Effector memory CD4-positive, alpha-beta T cell (primary cell): ENCODE measurements around the gene HBA2.
"Not testable (repeated sequence)": the region's sequence is repeated elsewhere in the genome, so short reads cannot be mapped to it uniquely, and the experiment has no call there.

Experiments used
- DNase-seq, 3 donors: peaks; one replicate each; pipeline ENCODE4 v3.0.0-alpha.2; 2020
- H3K27ac ChIP-seq: 2 replicates; pipeline ENCODE4 v1.7.0; 2013; ENCODE audit warnings: mild to moderate bottlenecking, low read length, moderate library complexity; ENCODE audit not compliant: insufficient read depth, poor library complexity, severe bottlenecking
- H3K27me3 ChIP-seq: replicated peaks from 2 replicates; pipeline ENCODE4 v1.7.0; 2013; ENCODE audit warnings: mild to moderate bottlenecking, low read length; ENCODE audit not compliant: insufficient read depth, control insufficient read depth, poor library complexity, severe bottlenecking
- H3K36me3 ChIP-seq: 2 replicates; pipeline ENCODE4 v1.7.0; 2013; ENCODE audit warnings: mild to moderate bottlenecking, low read length, moderate library complexity; ENCODE audit not compliant: control insufficient read depth, insufficient read depth
- H3K4me1 ChIP-seq: 2 replicates; pipeline ENCODE4 v1.7.0; 2013; ENCODE audit warnings: low read length, mild to moderate bottlenecking; ENCODE audit not compliant: control insufficient read depth, insufficient read depth, poor library complexity, severe bottlenecking
- H3K4me3 ChIP-seq: 2 replicates; pipeline ENCODE4 v1.7.0; 2013; ENCODE audit warnings: low read length, low read depth, mild to moderate bottlenecking; ENCODE audit not compliant: insufficient read depth, poor library complexity, severe bottlenecking
- H3K9me3 ChIP-seq: 2 replicates; pipeline ENCODE4 v1.7.0; 2013; ENCODE audit warnings: mild to moderate bottlenecking, low read length, moderate library complexity; ENCODE audit not compliant: control insufficient read depth

Gene HBA2

DNA sequence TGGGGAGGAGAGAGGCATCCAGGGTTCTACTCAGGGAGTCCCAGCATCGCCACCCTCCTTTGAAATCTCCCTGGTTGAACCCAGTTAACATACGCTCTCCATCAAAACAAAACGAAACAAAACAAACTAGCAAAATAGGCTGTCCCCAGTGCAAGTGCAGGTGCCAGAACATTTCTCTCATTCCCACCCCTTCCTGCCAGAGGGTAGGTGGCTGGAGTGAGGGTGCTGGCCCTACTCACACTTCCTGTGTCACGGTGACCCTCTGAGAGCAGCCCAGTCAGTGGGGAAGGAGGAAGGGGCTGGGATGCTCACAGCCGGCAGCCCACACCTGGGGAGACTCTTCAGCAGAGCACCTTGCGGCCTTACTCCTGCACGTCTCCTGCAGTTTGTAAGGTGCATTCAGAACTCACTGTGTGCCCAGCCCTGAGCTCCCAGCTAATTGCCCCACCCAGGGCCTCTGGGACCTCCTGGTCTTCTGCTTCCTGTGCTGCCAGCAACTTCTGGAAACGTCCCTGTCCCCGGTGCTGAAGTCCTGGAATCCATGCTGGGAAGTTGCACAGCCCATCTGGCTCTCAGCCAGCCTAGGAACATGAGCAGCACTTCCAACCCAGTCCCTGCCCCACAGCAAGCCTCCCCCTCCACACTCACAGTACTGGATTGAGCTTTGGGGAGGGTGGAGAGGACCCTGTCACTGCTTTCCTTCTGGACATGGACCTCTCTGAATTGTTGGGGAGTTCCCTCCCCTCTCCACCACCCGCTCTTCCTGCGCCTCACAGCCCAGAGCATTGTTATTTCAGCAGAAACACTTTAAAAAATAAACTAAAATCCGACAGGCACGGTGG is 1.5 kb downstream of the HBA2 start:
- not testable (repeated sequence) for H3K4me1 ChIP-seq, H3K36me3 ChIP-seq, H3K9me3 ChIP-seq, H3K27ac ChIP-seq, DNase-seq, H3K4me3 ChIP-seq
- peaks cover 34% of the 10 kb centered on the region for H3K27me3 ChIP-seq

DNA sequence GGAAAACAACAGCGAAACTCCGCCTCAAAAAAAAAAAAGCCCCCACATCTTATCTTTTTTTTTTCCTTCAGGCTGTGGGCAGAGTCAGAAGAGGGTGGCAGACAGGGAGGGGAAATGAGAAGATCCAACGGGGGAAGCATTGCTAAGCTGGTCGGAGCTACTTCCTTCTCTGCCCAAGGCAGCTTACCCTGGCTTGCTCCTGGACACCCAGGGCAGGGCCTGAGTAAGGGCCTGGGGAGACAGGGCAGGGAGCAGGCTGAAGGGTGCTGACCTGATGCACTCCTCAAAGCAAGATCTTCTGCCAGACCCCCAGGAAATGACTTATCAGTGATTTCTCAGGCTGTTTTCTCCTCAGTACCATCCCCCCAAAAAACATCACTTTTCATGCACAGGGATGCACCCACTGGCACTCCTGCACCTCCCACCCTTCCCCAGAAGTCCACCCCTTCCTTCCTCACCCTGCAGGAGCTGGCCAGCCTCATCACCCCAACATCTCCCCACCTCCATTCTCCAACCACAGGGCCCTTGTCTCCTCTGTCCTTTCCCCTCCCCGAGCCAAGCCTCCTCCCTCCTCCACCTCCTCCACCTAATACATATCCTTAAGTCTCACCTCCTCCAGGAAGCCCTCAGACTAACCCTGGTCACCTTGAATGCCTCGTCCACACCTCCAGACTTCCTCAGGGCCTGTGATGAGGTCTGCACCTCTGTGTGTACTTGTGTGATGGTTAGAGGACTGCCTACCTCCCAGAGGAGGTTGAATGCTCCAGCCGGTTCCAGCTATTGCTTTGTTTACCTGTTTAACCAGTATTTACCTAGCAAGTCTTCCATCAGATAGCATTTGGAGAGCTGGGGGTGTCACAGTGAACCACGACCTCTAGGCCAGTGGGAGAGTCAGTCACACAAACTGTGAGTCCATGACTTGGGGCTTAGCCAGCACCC is 2.6 kb downstream of the HBA2 start:
- Histone ChIP-seq H3K36me3 (no peaks in the 10 kb centered on the region), H3K27me3 (peaks cover 45% of the 10 kb centered on the region), H3K27ac (no peak overlapping the region), H3K4me3 (no peak overlapping the region), H3K9me3 (no peaks in the 10 kb centered on the region), H3K4me1 (no peaks in the 10 kb centered on the region)
- no peak for DNase-seq

DNA sequence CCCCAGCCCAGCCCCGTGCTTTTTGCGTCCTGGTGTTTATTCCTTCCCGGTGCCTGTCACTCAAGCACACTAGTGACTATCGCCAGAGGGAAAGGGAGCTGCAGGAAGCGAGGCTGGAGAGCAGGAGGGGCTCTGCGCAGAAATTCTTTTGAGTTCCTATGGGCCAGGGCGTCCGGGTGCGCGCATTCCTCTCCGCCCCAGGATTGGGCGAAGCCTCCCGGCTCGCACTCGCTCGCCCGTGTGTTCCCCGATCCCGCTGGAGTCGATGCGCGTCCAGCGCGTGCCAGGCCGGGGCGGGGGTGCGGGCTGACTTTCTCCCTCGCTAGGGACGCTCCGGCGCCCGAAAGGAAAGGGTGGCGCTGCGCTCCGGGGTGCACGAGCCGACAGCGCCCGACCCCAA is 3.3 kb downstream of the HBA2 start:
- not testable (repeated sequence) for H3K4me3 ChIP-seq, H3K9me3 ChIP-seq, H3K36me3 ChIP-seq, H3K4me1 ChIP-seq, DNase-seq, H3K27ac ChIP-seq
- peaks cover 41% of the 10 kb centered on the region for H3K27me3 ChIP-seq

DNA sequence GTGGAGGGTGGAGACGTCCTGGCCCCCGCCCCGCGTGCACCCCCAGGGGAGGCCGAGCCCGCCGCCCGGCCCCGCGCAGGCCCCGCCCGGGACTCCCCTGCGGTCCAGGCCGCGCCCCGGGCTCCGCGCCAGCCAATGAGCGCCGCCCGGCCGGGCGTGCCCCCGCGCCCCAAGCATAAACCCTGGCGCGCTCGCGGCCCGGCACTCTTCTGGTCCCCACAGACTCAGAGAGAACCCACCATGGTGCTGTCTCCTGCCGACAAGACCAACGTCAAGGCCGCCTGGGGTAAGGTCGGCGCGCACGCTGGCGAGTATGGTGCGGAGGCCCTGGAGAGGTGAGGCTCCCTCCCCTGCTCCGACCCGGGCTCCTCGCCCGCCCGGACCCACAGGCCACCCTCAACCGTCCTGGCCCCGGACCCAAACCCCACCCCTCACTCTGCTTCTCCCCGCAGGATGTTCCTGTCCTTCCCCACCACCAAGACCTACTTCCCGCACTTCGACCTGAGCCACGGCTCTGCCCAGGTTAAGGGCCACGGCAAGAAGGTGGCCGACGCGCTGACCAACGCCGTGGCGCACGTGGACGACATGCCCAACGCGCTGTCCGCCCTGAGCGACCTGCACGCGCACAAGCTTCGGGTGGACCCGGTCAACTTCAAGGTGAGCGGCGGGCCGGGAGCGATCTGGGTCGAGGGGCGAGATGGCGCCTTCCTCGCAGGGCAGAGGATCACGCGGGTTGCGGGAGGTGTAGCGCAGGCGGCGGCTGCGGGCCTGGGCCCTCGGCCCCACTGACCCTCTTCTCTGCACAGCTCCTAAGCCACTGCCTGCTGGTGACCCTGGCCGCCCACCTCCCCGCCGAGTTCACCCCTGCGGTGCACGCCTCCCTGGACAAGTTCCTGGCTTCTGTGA is 4.1 kb downstream of the HBA2 start, which contains the start of gene HBA1:
TSS of gene HBA1 (plus strand) at position 204 of the 906 bp plus-strand sequence. CDS start at position 241, 37 bp downstream.
- H3K36me3 ChIP-seq, DNase-seq, H3K27ac ChIP-seq, H3K9me3 ChIP-seq, H3K4me1 ChIP-seq, H3K4me3 ChIP-seq: not testable (repeated sequence)
- peaks cover 41% of the 10 kb centered on the region for H3K27me3 ChIP-seq

DNA sequence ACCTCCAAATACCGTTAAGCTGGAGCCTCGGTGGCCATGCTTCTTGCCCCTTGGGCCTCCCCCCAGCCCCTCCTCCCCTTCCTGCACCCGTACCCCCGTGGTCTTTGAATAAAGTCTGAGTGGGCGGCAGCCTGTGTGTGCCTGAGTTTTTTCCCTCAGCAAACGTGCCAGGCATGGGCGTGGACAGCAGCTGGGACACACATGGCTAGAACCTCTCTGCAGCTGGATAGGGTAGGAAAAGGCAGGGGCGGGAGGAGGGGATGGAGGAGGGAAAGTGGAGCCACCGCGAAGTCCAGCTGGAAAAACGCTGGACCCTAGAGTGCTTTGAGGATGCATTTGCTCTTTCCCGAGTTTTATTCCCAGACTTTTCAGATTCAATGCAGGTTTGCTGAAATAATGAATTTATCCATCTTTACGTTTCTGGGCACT is 4.7 kb downstream of the HBA2 start:
- Histone ChIP-seq H3K4me1 (peaks cover 10% of the 10 kb centered on the region), H3K9me3 (no peaks in the 10 kb centered on the region), H3K27ac (no peak overlapping the region), H3K27me3 (peaks cover 41% of the 10 kb centered on the region), H3K4me3 (no peak overlapping the region), H3K36me3 (no peaks in the 10 kb centered on the region)
- DNase-seq = no peak

DNA sequence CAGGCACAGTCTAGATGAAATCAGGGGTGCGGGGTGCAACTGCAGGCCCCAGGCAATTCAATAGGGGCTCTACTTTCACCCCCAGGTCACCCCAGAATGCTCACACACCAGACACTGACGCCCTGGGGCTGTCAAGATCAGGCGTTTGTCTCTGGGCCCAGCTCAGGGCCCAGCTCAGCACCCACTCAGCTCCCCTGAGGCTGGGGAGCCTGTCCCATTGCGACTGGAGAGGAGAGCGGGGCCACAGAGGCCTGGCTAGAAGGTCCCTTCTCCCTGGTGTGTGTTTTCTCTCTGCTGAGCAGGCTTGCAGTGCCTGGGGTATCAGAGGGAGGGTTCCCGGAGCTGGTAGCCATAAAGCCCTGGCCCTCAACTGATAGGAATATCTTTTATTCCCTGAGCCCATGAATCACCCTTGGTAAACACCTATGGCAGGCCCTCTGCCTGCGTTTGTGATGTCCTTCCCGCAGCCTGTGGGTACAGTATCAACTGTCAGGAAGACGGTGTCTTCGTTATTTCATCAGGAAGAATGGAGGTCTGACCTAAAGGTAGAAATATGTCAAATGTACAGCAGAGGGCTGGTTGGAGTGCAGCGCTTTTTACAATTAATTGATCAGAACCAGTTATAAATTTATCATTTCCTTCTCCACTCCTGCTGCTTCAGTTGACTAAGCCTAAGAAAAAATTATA is 5.4 kb downstream of the HBA2 start:
- H3K4me3 ChIP-seq = no peak overlapping the region
- no peak for DNase-seq
- H3K9me3 ChIP-seq = no peaks in the 10 kb centered on the region
- peaks cover 10% of the 10 kb centered on the region for H3K4me1 ChIP-seq
- H3K36me3 ChIP-seq = no peaks in the 10 kb centered on the region
- no peak overlapping the region for H3K27ac ChIP-seq
- H3K27me3 ChIP-seq = peaks cover 41% of the 10 kb centered on the region

DNA sequence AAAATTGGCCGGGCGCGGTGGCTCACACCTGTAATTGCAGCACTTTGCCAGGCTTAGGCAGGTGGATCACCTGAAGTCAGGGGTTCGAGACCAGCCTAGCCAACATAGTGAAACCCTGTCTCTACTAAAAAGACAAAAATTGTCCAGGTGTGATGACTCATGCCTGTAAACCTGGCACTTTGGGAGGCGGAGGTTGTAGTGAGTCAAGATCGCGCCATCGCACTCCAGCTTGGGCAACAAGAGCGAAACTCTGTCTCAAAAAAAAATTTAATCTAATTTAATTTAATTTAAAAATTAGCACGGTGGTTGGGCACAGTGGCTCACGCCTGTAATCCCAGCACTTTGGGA is 6.0 kb downstream of the HBA2 start:
- Histone ChIP-seq H3K4me3 (no peak overlapping the region), H3K4me1 (peaks cover 10% of the 10 kb centered on the region), H3K9me3 (no peaks in the 10 kb centered on the region), H3K27me3 (peaks cover 41% of the 10 kb centered on the region), H3K27ac (no peak overlapping the region), H3K36me3 (no peaks in the 10 kb centered on the region)
- DNase-seq = no peak

DNA sequence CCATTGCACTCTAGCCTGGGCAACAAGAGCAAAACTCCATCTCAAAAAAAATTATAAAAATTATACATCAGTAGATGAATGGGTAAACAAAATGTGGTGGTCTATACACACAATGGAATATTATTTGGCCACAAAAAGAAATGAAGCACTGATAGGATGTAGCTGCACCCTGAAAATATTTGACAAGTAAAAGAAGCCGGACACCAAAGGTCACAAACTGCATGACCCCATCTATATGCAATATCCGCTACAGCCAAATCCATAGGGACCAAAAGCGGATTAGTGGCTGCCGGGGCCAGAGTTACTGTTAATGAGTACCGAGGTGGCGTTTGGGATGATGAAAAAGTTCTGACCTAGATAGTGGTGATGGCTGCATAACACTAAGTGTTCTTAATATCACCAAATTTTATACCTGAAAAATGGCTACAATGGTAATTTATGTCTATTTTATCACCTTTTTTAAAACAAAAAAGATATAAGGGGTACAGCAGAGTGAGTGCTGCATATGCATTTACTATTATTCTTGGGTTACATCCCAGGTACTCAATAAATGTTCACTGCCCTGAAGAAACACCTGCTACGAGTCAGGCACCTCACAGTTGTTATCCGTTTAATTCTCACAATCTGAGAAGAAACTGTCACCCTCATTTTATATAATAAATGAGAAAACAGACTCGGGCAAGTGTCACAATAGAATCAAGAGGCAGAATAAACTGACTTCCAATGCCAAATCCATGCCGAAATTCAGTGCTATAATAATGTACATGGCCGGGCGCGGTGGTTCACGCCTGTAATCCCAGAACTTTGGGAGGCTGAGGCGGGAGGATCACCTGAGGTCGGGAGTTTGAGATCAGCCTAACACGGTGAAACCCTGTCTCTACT is 6.8 kb downstream of the HBA2 start:
- H3K9me3 ChIP-seq = no peaks in the 10 kb centered on the region
- H3K27me3 ChIP-seq = peaks cover 39% of the 10 kb centered on the region
- no peaks in the 10 kb centered on the region for H3K36me3 ChIP-seq
- H3K27ac ChIP-seq = no peak overlapping the region
- no peak overlapping the region for H3K4me3 ChIP-seq
- H3K4me1 ChIP-seq = peaks cover 10% of the 10 kb centered on the region
- DNase-seq = no peak
